Occipital lobe (tissue), 2 donors: Measurements from ENCODE around the gene COPS7B. TPM values are rescaled to one million over a fixed set of nuclear protein-coding genes. Genes with fewer than 3 reads are reported as not detected.

Source experiments
- small RNA-seq: library from RNA; depleted of rRNA; stranded (forward); fragments of <200 nt; gene quantifications from one replicate; pipeline ENCODE3, GENCODE V24; 2014
- total RNA-seq: library from RNA; depleted of rRNA; stranded (reverse); fragments of >200 nt; gene quantifications from one replicate; pipeline ENCODE4 v1.2.3, GENCODE V29; 2014

COPS7B gene
- total RNA-seq, 1 donor from 2014 or later, result 22.3 TPM

Small RNAs within 50 kb of the gene (small RNA-seq; reads per million reads assigned to genes)
- not detected for gene AC073476.4

Other genes starting within 250 kb of the COPS7B start
- gene TEX44, start 193.6 kb upstream of the COPS7B start, total RNA-seq, result not detected
- gene PTMA, start 77.9 kb upstream of the COPS7B start, total RNA-seq, result 647 TPM
- 25.4 TPM for gene PDE6D, start 5.2 kb upstream of the COPS7B start, total RNA-seq
- gene NPPC, start 140.0 kb downstream of the COPS7B start, total RNA-seq, result not detected
- gene DIS3L2, start 175.3 kb downstream of the COPS7B start, total RNA-seq, result 37.6 TPM